Measurements from ENCODE around the gene S1PR4. TPM values are rescaled to one million over a fixed set of nuclear protein-coding genes. Genes with fewer than 3 reads are reported as not detected.

S1PR4 gene
- total and polyA plus RNA-seq, 9 of the 15 experiments (the other 6 are each of a cell fraction or from before 2014, with no cell fraction given) = 0.27 TPM; not detected in 8

DNA sequence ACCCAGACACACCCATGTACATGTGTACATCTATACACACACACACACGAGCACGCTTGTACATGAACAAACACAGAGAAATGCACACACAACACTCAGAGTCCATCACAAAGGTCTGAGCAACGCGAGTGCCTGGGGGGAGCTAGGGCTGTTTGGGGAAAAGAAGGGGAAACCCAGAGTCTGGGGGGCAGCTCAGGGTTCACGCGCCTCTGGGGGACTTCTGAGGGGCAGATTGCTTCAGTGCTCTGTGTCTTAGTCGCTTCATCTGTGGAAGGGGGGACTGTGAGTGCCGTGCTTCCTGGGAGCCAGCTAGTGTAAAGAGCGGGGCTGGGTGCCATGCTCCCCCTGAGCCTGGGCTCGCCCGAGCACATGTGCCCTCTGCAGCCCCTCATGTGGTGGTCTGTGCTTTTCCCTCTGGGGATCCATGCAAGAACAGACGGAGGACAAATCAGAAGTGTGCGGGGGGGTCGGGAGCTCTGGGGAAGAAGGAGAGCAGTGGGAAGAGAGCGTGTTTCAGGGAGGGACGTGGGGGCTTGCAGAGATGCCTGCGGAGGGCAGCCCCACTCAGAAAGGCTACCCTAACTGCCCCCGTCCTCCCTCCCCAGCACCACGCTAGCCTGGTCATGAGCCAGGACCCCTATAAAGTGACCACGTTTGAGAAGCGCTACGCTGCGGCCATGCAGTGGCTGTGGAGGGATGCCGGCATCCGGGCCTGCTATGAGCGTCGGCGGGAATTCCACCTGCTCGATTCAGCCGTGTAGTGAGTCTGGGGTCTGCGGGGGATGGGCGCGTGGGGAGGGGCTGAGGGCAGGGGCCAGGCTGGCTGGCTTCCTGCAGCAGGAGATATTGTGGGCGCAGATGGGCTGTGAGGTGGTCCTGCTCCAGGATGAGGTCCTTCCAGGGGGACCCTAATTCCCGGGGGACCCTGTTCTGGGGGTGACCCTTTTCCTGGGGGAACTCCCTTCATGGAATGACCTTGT lies 28.8 kb upstream of the S1PR4 start:
- Histone ChIP-seq H3K4me1 (replicated peaks in 1 of 2; ENCODE audit: control insufficient read depth in 2 of 2, insufficient read depth in 2 of 2, low read length in 2 of 2) (peaks cover 0 to 30% of the 10 kb centered on the region in 2 experiments; a peak in 3 of 5 replicates), H3K79me2 (ENCODE audit: control insufficient read depth, insufficient read depth, low read length) (peaks cover 3% of the 10 kb centered on the region; the same call in 1 of the 3 replicates), H4K20me1 (replicated peaks; ENCODE audit: control insufficient read depth, insufficient read depth, low read length) (no peaks in the 10 kb centered on the region), H3K9me1 (ENCODE audit: control insufficient read depth, insufficient read depth, low read length) (no peaks in the 10 kb centered on the region), H3K9ac (ENCODE audit: insufficient read depth in 1 of 2, low read depth in 2 of 2, low read length in 2 of 2) (no peak overlapping the region), H3K27ac (ENCODE audit: extremely low read depth, low read depth, low read length) (no peak overlapping the region), H3K36me3 (ENCODE audit: control insufficient read depth, insufficient read depth, low read length) (no peaks in the 10 kb centered on the region), H2AFZ (ENCODE audit: low read depth, low read length) (no peak overlapping the region), H3K4me2 (ENCODE audit: insufficient read depth, low read length) (no peak overlapping the region), H3K4me3 (no peak overlapping the region), H3K9me3 (replicated peaks; ENCODE audit: control insufficient read depth, insufficient read depth, low read depth, low read length) (no peaks in the 10 kb centered on the region), H3K27me3 (ENCODE audit: control insufficient read depth in 2 of 2, insufficient read depth in 2 of 2, low read length in 2 of 2) (no peaks in the 10 kb centered on the region; a peak in 1 of 5 replicates)
- in situ Hi-C loops (cut with MboI) (no loop called here), intact Hi-C loops (cut with micrococcal nuclease) (no loop called here)
- ATAC-seq = no peak
- BruUV-seq (replicated peaks) = no TSS peak
- no peak for FAIRE-seq
- no peak for DNase-seq (ENCODE audit: extremely low read depth in 1 of 4, low spot score in 3 of 4)
- ChIA-PET CTCF (ENCODE audit: low intra/inter-chr PET ratio) (no interaction called here), POLR2A (no interaction called here)
- TF ChIP-seq ZBTB7A (IDR thresholded peaks at IDR 0.05; ENCODE audit: borderline replicate concordance, control insufficient read depth, low read depth, low read length) = peak; percentile 40; the same call in 1 of the 2 replicates
- TF ChIP-seq, protein P1, sequence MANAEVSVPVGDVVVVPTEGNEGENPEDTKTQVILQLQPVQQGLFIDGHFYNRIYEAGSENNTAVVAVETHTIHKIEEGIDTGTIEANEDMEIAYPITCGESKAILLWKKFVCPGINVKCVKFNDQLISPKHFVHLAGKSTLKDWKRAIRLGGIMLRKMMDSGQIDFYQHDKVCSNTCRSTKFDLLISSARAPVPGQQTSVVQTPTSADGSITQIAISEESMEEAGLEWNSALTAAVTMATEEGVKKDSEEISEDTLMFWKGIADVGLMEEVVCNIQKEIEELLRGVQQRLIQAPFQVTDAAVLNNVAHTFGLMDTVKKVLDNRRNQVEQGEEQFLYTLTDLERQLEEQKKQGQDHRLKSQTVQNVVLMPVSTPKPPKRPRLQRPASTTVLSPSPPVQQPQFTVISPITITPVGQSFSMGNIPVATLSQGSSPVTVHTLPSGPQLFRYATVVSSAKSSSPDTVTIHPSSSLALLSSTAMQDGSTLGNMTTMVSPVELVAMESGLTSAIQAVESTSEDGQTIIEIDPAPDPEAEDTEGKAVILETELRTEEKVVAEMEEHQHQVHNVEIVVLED (CRISPR knock-in tag; IDR thresholded peaks at IDR 0.05) = no peak
- peak; percentile 49 for TF ChIP-seq POLR2G (IDR thresholded peaks at IDR 0.05; ENCODE audit: low read depth, low read length)
- 69% methylated on average over 34 of the region's 35 CpGs for WGBS (ENCODE audit: insufficient coverage, low coverage, missing lambda C conversion rate)

Measured in K562 (cell line).